HepG2 (cell line): Measurements from ENCODE around the gene VKORC1. TPM values are rescaled to one million over a fixed set of nuclear protein-coding genes. Genes with fewer than 3 reads are reported as not detected.

Experiments used
- CHCHD3 ChIP-seq: sonication (generic); formaldehyde crosslinking; IDR thresholded peaks from 2 replicates; pipeline ENCODE4 v1.8.0; 2022; ENCODE audit warnings: mild to moderate bottlenecking, missing genetic modification reagents, moderate library complexity
- DNMT1 ChIP-seq: sonication (generic); formaldehyde crosslinking; IDR thresholded peaks from 2 replicates; pipeline ENCODE4 v1.5.1; 2020; ENCODE audit warnings: mild to moderate bottlenecking, missing genetic modification reagents
- ELF3 ChIP-seq: IDR thresholded peaks from 2 replicates; pipeline ENCODE4 v1.6.1; 2016; ENCODE audit warnings: missing genetic modification reagents, missing compliant biosample characterization
- EZH2 ChIP-seq: conservative IDR thresholded peaks from 2 replicates; pipeline ENCODE4 v1.6.1; 2012; ENCODE audit warnings: mild to moderate bottlenecking, low read depth, low read length, moderate library complexity
- FOXO1 ChIP-seq: sonication (generic); formaldehyde crosslinking; IDR thresholded peaks from 2 replicates; pipeline ENCODE4 v1.4.0; 2020; ENCODE audit warnings: missing genetic modification reagents
- KAT7 ChIP-seq: IDR thresholded peaks from 2 replicates; pipeline ENCODE4 v1.6.1; 2018; ENCODE audit warnings: borderline replicate concordance, missing compliant biosample characterization
- RBM22 ChIP-seq: fragments of 200-400 bp; formaldehyde crosslinking; optimal IDR thresholded peaks from 2 replicates; pipeline ENCODE3; 2017; ENCODE audit warnings: mild to moderate bottlenecking, low read length, moderate library complexity
- TEAD2 ChIP-seq: sonication (generic); formaldehyde crosslinking; IDR thresholded peaks from 2 replicates; pipeline ENCODE4 v1.9.0; 2021; ENCODE audit warnings: missing genetic modification reagents
- TOPORS ChIP-seq: sonication (generic); formaldehyde crosslinking; IDR thresholded peaks from 2 replicates; pipeline ENCODE4 v1.8.0; 2023; ENCODE audit warnings: mild to moderate bottlenecking, missing genetic modification reagents
- U2AF2 ChIP-seq: fragments of 200-400 bp; formaldehyde crosslinking; IDR thresholded peaks from 2 replicates; pipeline ENCODE4 v1.6.1; 2017; ENCODE audit warnings: low read depth, mild to moderate bottlenecking, low read length
- ZFP41 ChIP-seq: sonication (generic); formaldehyde crosslinking; IDR thresholded peaks from 2 replicates; pipeline ENCODE4 v1.4.0; 2020; ENCODE audit warnings: mild to moderate bottlenecking, missing genetic modification reagents, borderline replicate concordance
- ZKSCAN5 ChIP-seq: sonication (generic); formaldehyde crosslinking; IDR thresholded peaks from 2 replicates; pipeline ENCODE4 v1.5.1; 2020; ENCODE audit warnings: mild to moderate bottlenecking, missing genetic modification reagents
- ZNF256 ChIP-seq: sonication (generic); formaldehyde crosslinking; conservative IDR thresholded peaks from 2 replicates; pipeline ENCODE4 v1.4.0; 2020; ENCODE audit warnings: missing genetic modification reagents
- ZNF431 ChIP-seq: sonication (generic); formaldehyde crosslinking; IDR thresholded peaks from 2 replicates; pipeline ENCODE4 v1.9.0; 2022; ENCODE audit warnings: missing genetic modification reagents, low read depth, mild to moderate bottlenecking, borderline replicate concordance
- ZNF558 ChIP-seq: sonication (generic); formaldehyde crosslinking; IDR thresholded peaks from 2 replicates; pipeline ENCODE4 v1.9.0; 2022; ENCODE audit warnings: mild to moderate bottlenecking, missing genetic modification reagents, borderline replicate concordance
- ZNF687 ChIP-seq: sonication (generic); formaldehyde crosslinking; IDR thresholded peaks from 2 replicates; pipeline ENCODE4 v1.5.1; 2020; ENCODE audit warnings: mild to moderate bottlenecking, missing genetic modification reagents, moderate library complexity
- polyA plus RNA-seq, 8 experiments: library from polyadenylated mRNA; depleted of rRNA in 3 of 8; stranded (reverse) in 7 of 8; unstranded in 1 of 8; fragments of >200 nt; fragmentation: Illumina TruSeq in 4 of 8; extraction: Trizol in 4 of 8; gene quantifications; 2 replicates each; pipeline versions ENCODE4 v1.2.1 to v1.2.3, GENCODE V29; 2011 to 2016; ENCODE audit warnings: low read depth in 4 of 8, missing spikeins in 1 of 8, mixed read lengths in 1 of 8; ENCODE audit not compliant: insufficient read depth in 1 of 8
- total RNA-seq, 5 experiments: library from RNA; depleted of rRNA; stranded (reverse); fragments of >200 nt; fragmentation: Illumina TruSeq; extraction: Trizol; gene quantifications; 2 replicates each; pipeline ENCODE4 v1.2.3, GENCODE V29; 2016; ENCODE audit warnings: low read depth in 1 of 5
- TF ChIP-seq, protein P1 (sequence below): sonication (generic); formaldehyde crosslinking; IDR thresholded peaks from 2 replicates; pipeline ENCODE4 v1.4.0; 2020; ENCODE audit warnings: mild to moderate bottlenecking, missing genetic modification reagents
- TF ChIP-seq, protein P2 (sequence below): sonication (generic); formaldehyde crosslinking; conservative IDR thresholded peaks from 2 replicates; pipeline ENCODE4 v1.4.0; 2020; ENCODE audit warnings: missing genetic modification reagents

The VKORC1 gene
- total and polyA plus RNA-seq, 2 of the 13 experiments (the other 11 are each of a cell fraction or from before 2014, with no cell fraction given) = 141 to 615 TPM

DNA sequence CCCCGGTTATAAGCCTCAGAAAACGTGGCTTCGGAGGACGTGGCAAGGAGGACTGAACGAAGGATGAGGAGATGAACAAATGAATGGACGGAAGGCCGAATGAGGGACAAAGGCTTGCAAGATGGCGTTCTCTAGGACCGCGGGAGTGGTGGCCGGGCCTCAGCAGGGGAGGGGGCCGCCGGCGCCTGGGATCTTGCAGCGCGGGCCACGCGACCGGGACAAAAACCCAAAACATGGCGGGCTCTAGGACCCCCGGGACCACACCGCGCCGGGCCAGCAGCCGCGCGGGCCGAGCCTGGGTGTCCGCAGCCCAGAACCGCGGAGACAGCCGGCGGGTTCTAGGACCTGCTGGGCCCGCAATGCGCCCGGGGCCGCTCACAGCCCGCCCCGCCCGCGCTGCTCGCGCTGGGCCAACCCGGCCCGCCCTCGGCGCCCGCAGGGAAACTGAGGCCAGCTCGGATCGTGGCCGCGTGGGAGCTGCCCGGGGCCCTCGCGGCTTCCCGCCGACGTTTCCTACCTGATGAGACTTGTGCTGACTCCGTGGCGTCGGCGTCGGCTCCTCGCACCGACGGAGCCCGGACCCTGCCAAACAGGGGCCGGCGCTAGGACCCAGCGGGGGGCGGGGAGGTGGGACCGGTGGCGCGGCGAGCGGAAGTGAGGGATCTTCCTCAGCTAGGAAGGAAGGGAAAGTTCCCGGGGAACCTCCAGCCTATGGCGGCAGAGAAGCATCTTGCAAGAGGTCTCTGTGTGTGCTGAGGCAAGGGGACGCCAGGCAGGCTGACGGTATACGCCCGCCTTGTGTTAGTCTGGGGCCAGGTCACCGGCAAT lies 21.2 kb downstream of the VKORC1 start (continued):
- TF ChIP-seq ELF3 (CRISPR knock-in tag) (no peak; the same call in 1 of the 2 replicates), TEAD2 (no peak), U2AF2 (no peak), ZNF687 (peak; percentile 78), FOXO1 (CRISPR knock-in tag) (peak; percentile 29; the same call in 1 of the 2 replicates), ZKSCAN5 (CRISPR knock-in tag) (0 out of 2 replicates have a peak, but pooled peaks have one; percentile 64), ZNF256 (CRISPR knock-in tag) (peak; percentile 89; the same call in 1 of the 2 replicates), ZNF558 (CRISPR knock-in tag) (no peak), ZNF431 (no peak; the same call in 1 of the 2 replicates), CHCHD3 (CRISPR knock-in tag) (0 out of 2 replicates have a peak, but pooled peaks have one; percentile 6), KAT7 (CRISPR knock-in tag) (peak; percentile 73; the same call in 1 of the 2 replicates), TOPORS (CRISPR knock-in tag) (no peak), EZH2 (no peak), RBM22 (peak; percentile 29), DNMT1 (CRISPR knock-in tag) (no peak), ZFP41 (CRISPR knock-in tag) (no peak)
- TF ChIP-seq, protein P1, sequence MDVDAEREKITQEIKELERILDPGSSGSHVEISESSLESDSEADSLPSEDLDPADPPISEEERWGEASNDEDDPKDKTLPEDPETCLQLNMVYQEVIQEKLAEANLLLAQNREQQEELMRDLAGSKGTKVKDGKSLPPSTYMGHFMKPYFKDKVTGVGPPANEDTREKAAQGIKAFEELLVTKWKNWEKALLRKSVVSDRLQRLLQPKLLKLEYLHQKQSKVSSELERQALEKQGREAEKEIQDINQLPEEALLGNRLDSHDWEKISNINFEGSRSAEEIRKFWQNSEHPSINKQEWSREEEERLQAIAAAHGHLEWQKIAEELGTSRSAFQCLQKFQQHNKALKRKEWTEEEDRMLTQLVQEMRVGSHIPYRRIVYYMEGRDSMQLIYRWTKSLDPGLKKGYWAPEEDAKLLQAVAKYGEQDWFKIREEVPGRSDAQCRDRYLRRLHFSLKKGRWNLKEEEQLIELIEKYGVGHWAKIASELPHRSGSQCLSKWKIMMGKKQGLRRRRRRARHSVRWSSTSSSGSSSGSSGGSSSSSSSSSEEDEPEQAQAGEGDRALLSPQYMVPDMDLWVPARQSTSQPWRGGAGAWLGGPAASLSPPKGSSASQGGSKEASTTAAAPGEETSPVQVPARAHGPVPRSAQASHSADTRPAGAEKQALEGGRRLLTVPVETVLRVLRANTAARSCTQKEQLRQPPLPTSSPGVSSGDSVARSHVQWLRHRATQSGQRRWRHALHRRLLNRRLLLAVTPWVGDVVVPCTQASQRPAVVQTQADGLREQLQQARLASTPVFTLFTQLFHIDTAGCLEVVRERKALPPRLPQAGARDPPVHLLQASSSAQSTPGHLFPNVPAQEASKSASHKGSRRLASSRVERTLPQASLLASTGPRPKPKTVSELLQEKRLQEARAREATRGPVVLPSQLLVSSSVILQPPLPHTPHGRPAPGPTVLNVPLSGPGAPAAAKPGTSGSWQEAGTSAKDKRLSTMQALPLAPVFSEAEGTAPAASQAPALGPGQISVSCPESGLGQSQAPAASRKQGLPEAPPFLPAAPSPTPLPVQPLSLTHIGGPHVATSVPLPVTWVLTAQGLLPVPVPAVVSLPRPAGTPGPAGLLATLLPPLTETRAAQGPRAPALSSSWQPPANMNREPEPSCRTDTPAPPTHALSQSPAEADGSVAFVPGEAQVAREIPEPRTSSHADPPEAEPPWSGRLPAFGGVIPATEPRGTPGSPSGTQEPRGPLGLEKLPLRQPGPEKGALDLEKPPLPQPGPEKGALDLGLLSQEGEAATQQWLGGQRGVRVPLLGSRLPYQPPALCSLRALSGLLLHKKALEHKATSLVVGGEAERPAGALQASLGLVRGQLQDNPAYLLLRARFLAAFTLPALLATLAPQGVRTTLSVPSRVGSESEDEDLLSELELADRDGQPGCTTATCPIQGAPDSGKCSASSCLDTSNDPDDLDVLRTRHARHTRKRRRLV (CRISPR knock-in tag) = 0 out of 2 replicates have a peak, but pooled peaks have one; percentile 11
- TF ChIP-seq, protein P2, sequence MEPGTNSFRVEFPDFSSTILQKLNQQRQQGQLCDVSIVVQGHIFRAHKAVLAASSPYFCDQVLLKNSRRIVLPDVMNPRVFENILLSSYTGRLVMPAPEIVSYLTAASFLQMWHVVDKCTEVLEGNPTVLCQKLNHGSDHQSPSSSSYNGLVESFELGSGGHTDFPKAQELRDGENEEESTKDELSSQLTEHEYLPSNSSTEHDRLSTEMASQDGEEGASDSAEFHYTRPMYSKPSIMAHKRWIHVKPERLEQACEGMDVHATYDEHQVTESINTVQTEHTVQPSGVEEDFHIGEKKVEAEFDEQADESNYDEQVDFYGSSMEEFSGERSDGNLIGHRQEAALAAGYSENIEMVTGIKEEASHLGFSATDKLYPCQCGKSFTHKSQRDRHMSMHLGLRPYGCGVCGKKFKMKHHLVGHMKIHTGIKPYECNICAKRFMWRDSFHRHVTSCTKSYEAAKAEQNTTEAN (CRISPR knock-in tag) = peak; percentile 79
